BE2C (cell line): ENCODE data around the gene RACK1.
"Not testable (repeated sequence)": the region's sequence is repeated elsewhere in the genome, so short reads cannot be mapped to it uniquely, and the experiment has no call there.

Experiments used
- DNase-seq: peaks from one replicate; pipeline ENCODE4 v3.0.0-alpha.2; 2020
- H3K27me3 ChIP-seq: fragments of 250-450 bp; sonication (Bioruptor Pico); 2 replicates; pipeline ENCODE4 v1.5.1; 2020; ENCODE audit warnings: mild to moderate bottlenecking
- H3K36me3 ChIP-seq: fragments of 250-450 bp; sonication (Bioruptor Pico); 2 replicates; pipeline ENCODE4 v1.5.1; 2020; ENCODE audit warnings: mild to moderate bottlenecking
- H3K4me1 ChIP-seq: fragments of 250-450 bp; sonication (Bioruptor Pico); 2 replicates; pipeline ENCODE4 v1.5.1; 2020
- H3K4me3 ChIP-seq: 2 replicates; pipeline ENCODE4 v1.5.1; 2011; ENCODE audit warnings: low read depth, low read length
- H3K9me3 ChIP-seq: fragments of 250-450 bp; sonication (Bioruptor Pico); 2 replicates; pipeline ENCODE4 v1.5.1; 2020
- CTCF ChIP-seq: IDR thresholded peaks from 2 replicates; pipeline ENCODE4 v1.5.1; 2012; ENCODE audit warnings: mild to moderate bottlenecking, low read depth, low read length

The RACK1 gene

GRCh38 chr5:181218795-181219124 is 24.9 kb downstream of the RACK1 start:
- Histone ChIP-seq H3K9me3 (no peaks in the 10 kb centered on the region), H3K36me3 (no peaks in the 10 kb centered on the region), H3K27me3 (no peaks in the 10 kb centered on the region), H3K4me3 (peak overlapping the region; percentile 51), H3K4me1 (no peaks in the 10 kb centered on the region)
- DNase-seq: no peak
- TF ChIP-seq CTCF: no peak

- no peaks in the 10 kb centered on the region for H3K27me3 ChIP-seq
Observed at GRCh38 chr5:181217803-181218062, 26.0 kb downstream of the RACK1 start.

GRCh38 chr5:181217111-181217802 is 26.4 kb downstream of the RACK1 start:
- H3K27me3 ChIP-seq: no peaks in the 10 kb centered on the region
- no peaks in the 10 kb centered on the region for H3K9me3 ChIP-seq
- no peaks in the 10 kb centered on the region for H3K36me3 ChIP-seq
- no peak for TF ChIP-seq CTCF
- peak; percentile 82 for DNase-seq
- H3K4me3 ChIP-seq: peak overlapping the region; percentile 76
- H3K4me1 ChIP-seq: no peaks in the 10 kb centered on the region

More at GRCh38 chr5:181217803-181218062, 26.0 kb downstream of the RACK1 start:
- no peaks in the 10 kb centered on the region for H3K4me1 ChIP-seq
- H3K36me3 ChIP-seq: no peaks in the 10 kb centered on the region
- no peaks in the 10 kb centered on the region for H3K9me3 ChIP-seq
- DNase-seq: no peak
- TF ChIP-seq CTCF: no peak
- H3K4me3 ChIP-seq: peak overlapping the region; percentile 76

GRCh38 chr5:181215997-181216989 is 27.4 kb downstream of the RACK1 start:
- DNase-seq: peak; percentile 52
- Histone ChIP-seq H3K9me3 (no peaks in the 10 kb centered on the region), H3K4me1 (no peaks in the 10 kb centered on the region), H3K4me3 (peak overlapping the region; percentile 76), H3K27me3 (no peaks in the 10 kb centered on the region), H3K36me3 (no peaks in the 10 kb centered on the region)
- TF ChIP-seq CTCF: no peak

- not testable (repeated sequence) for H3K36me3 ChIP-seq, H3K4me1 ChIP-seq, DNase-seq, H3K9me3 ChIP-seq, H3K27me3 ChIP-seq, H3K4me3 ChIP-seq
Observed at GRCh38 chr5:181214249-181214648, 29.5 kb downstream of the RACK1 start.

GRCh38 chr5:181212934-181213333 is 30.8 kb downstream of the RACK1 start:
- H3K4me1 ChIP-seq: no peaks in the 10 kb centered on the region
- TF ChIP-seq CTCF: no peak
- H3K36me3 ChIP-seq: no peaks in the 10 kb centered on the region
- no peak overlapping the region for H3K4me3 ChIP-seq
- no peak for DNase-seq
- H3K9me3 ChIP-seq: no peaks in the 10 kb centered on the region
- no peaks in the 10 kb centered on the region for H3K27me3 ChIP-seq
